Caco-2 (cell line): Measurements from ENCODE around the gene PYGL. TPM values are rescaled to one million over a fixed set of nuclear protein-coding genes. Genes with fewer than 3 reads are reported as not detected.

Source experiments
- BruUV-seq: library from RNA; stranded (reverse); fragments of 400-500 nt; replicated peaks from 2 replicates; lab custom pipeline; 2021; lab: Mats Ljungman, UMichigan
- CTCF ChIA-PET: fragments of 300-600 bp; sonication (Branson Sonifier 250); formaldehyde crosslinking; loops from one replicate; lab custom pipeline; 2022; ENCODE audit warnings: antibody characterized with exemption; lab: Charles Lee
- POLR2A ChIA-PET: fragments of 300-600 bp; sonication (Branson Sonifier 250); formaldehyde crosslinking; loops from one replicate; lab custom pipeline; 2022; ENCODE audit warnings: antibody characterized with exemption; lab: Charles Lee
- DNase-seq, 2 experiments: peaks; one replicate each; pipeline versions ENCODE4 v3.0.0 to v3.0.0-alpha.2; 2020 to 2022
- H3K27me3 ChIP-seq: replicated peaks from 2 replicates; pipeline ENCODE4 v1.6.0; 2011; ENCODE audit warnings: low read length; ENCODE audit not compliant: control insufficient read depth, insufficient read depth
- H3K36me3 ChIP-seq: 2 replicates; pipeline ENCODE4 v1.5.1; 2011; ENCODE audit warnings: low read length; ENCODE audit not compliant: control insufficient read depth, insufficient read depth
- H3K4me1 ChIP-seq: fragments of 250-450 bp; sonication (Bioruptor Pico); 2 replicates; pipeline ENCODE4 v1.5.1; 2020; ENCODE audit warnings: mild to moderate bottlenecking
- H3K4me3 ChIP-seq: 2 replicates; pipeline ENCODE4 v1.5.1; 2011; ENCODE audit warnings: low read depth, mild to moderate bottlenecking, control low read depth, low read length
- H3K9me3 ChIP-seq: fragments of 250-450 bp; sonication (Bioruptor Pico); 2 replicates; pipeline ENCODE4 v1.5.1; 2020; ENCODE audit warnings: mild to moderate bottlenecking, moderate library complexity
- H3K27ac Mint-ChIP-seq: one replicate; pipeline ENCODE4 v1.8.0; 2022; ENCODE audit warnings: mixed read lengths; ENCODE audit not compliant: unreplicated experiment
- H3K27me3 Mint-ChIP-seq: one replicate; pipeline ENCODE4 v1.8.0; 2022; ENCODE audit warnings: mixed read lengths; ENCODE audit not compliant: insufficient read depth, unreplicated experiment
- H3K36me3 Mint-ChIP-seq: one replicate; pipeline ENCODE4 v1.8.0; 2022; ENCODE audit warnings: mild to moderate bottlenecking, mixed read lengths; ENCODE audit not compliant: insufficient read depth, unreplicated experiment
- H3K4me1 Mint-ChIP-seq: one replicate; pipeline ENCODE4 v1.8.0; 2022; ENCODE audit warnings: low read depth, mixed read lengths; ENCODE audit not compliant: unreplicated experiment
- H3K4me3 Mint-ChIP-seq: one replicate; pipeline ENCODE4 v1.8.0; 2022; ENCODE audit warnings: mild to moderate bottlenecking, moderate library complexity, mixed read lengths; ENCODE audit not compliant: unreplicated experiment
- H3K9me3 Mint-ChIP-seq: one replicate; pipeline ENCODE4 v1.8.0; 2022; ENCODE audit warnings: mixed read lengths; ENCODE audit not compliant: unreplicated experiment
- intact Hi-C: fragments of 100-400 bp; cut with micrococcal nuclease; formaldehyde crosslinking; loops from one replicate; pipeline ENCODE4 v1.10.0; 2022; ENCODE audit not compliant: unreplicated experiment
- total RNA-seq: library from RNA; stranded (reverse); gene quantifications from 2 replicates; pipeline ENCODE4 v1.2.3, GENCODE V29; 2022
- TF ChIP-seq, protein P1 (sequence below), 2 experiments: fragments of 200-600 bp in 1 of 2; IDR thresholded peaks; 1 replicate in 1 of 2; 2 replicates in 1 of 2; pipeline versions ENCODE4 v1.5.1 to v1.8.0; 2011 to 2022; ENCODE audit warnings: antibody characterized with exemption in 1 of 2, control low read depth in 1 of 2, inconsistent platforms in 1 of 2, low read depth in 1 of 2, low read length in 1 of 2, mild to moderate bottlenecking in 1 of 2, moderate library complexity in 1 of 2; ENCODE audit not compliant: insufficient read depth in 1 of 2, severe bottlenecking in 1 of 2, unreplicated experiment in 1 of 2

The PYGL gene
- total RNA-seq, 1 experiment from 2014 or later, result 98.1 TPM

DNA sequence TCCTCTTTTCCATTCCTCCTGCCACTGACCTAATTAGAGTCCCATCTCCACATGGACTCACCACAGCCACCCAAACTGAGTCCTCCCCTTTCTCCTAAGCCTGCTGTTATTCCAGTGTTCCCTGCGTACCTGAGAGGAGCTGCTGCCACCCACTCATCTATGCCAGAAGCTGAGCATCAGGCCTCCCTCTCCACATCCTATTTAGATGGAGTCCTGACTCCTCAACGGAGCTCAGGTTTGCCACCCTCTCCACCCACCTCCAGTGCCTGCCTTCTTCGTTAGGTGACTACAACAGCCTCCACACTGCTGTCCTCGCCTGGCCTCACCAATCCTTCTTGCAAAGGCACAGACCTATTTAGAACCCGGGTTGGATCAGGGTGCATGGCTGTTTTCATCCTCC is 87.6 kb downstream of the PYGL start:
- H3K9me3 ChIP-seq, result no peaks in the 10 kb centered on the region
- no peak for DNase-seq
- ChIA-PET POLR2A (no interaction called here), CTCF (no interaction called here)
- H3K4me3 ChIP-seq, result no peak overlapping the region
- intact Hi-C loops, result no loop called here
- no peaks in the 10 kb centered on the region for H3K36me3 Mint-ChIP-seq
- no TSS peak for BruUV-seq
- H3K27ac Mint-ChIP-seq, result no peak overlapping the region
- H3K4me1 Mint-ChIP-seq, result no peaks in the 10 kb centered on the region
- H3K27me3 Mint-ChIP-seq, result no peaks in the 10 kb centered on the region
- H3K4me1 ChIP-seq, result no peaks in the 10 kb centered on the region
- H3K36me3 ChIP-seq, result no peaks in the 10 kb centered on the region
- no peaks in the 10 kb centered on the region for H3K27me3 ChIP-seq
- H3K4me3 Mint-ChIP-seq, result no peak overlapping the region
- TF ChIP-seq, protein P1, sequence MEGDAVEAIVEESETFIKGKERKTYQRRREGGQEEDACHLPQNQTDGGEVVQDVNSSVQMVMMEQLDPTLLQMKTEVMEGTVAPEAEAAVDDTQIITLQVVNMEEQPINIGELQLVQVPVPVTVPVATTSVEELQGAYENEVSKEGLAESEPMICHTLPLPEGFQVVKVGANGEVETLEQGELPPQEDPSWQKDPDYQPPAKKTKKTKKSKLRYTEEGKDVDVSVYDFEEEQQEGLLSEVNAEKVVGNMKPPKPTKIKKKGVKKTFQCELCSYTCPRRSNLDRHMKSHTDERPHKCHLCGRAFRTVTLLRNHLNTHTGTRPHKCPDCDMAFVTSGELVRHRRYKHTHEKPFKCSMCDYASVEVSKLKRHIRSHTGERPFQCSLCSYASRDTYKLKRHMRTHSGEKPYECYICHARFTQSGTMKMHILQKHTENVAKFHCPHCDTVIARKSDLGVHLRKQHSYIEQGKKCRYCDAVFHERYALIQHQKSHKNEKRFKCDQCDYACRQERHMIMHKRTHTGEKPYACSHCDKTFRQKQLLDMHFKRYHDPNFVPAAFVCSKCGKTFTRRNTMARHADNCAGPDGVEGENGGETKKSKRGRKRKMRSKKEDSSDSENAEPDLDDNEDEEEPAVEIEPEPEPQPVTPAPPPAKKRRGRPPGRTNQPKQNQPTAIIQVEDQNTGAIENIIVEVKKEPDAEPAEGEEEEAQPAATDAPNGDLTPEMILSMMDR (IDR thresholded peaks at IDR 0.05; ENCODE audit: insufficient read depth in 1 of 2, low read depth in 1 of 2, low read length in 1 of 2, severe bottlenecking in 1 of 2, unreplicated experiment in 1 of 2), result no peak
- no peaks in the 10 kb centered on the region for H3K9me3 Mint-ChIP-seq

DNA sequence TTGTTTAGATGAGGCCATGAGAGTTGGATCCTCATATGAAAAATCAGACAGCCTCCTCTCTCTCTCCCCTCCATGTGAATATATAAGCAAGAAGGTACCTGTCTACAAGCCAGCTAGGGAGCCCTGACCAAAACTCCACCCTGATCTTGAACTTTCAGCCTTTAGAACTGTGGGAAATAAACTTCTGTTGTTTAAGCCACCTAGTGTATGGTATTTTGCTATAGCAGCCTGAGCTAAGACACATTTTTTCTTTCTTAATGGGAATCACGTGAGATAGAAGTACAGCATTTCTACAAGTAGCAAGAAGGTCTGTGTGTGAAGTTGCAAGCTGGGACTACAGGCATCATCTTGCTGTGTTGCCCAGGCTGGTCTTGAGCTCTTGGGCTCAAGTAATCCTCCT is 88.7 kb downstream of the PYGL start:
- Histone ChIP-seq H3K4me3 (no peak overlapping the region), H3K27me3 (no peaks in the 10 kb centered on the region)
- CTCF ChIA-PET, result interaction anchor here (0.6 to 0.7 kb wide), 2 partner anchors 126 to 206 kb away, joined by 3 read pairs; no protein-coding TSS in a partner anchor

More for the DNA sequence above, 88.7 kb downstream of the PYGL start:
- BruUV-seq, result no TSS peak
- POLR2A ChIA-PET, result no interaction called here
- Mint-ChIP-seq H3K4me1 (no peaks in the 10 kb centered on the region), H3K36me3 (no peaks in the 10 kb centered on the region), H3K4me3 (no peak overlapping the region), H3K27me3 (no peaks in the 10 kb centered on the region), H3K9me3 (no peaks in the 10 kb centered on the region), H3K27ac (no peak overlapping the region)
- intact Hi-C loops, result no loop called here
- H3K9me3 ChIP-seq, result no peaks in the 10 kb centered on the region
- no peaks in the 10 kb centered on the region for H3K36me3 ChIP-seq
- TF ChIP-seq, protein P1 (IDR thresholded peaks at IDR 0.05; ENCODE audit: insufficient read depth in 1 of 2, low read depth in 1 of 2, low read length in 1 of 2, severe bottlenecking in 1 of 2, unreplicated experiment in 1 of 2), result no peak
- no peaks in the 10 kb centered on the region for H3K4me1 ChIP-seq
- DNase-seq, result no peak

Other genes starting within 250 kb of the PYGL start
- 11.2 and 16.9 TPM in 2 replicates for gene NIN, start 113.3 kb downstream of the PYGL start, total RNA-seq
- not detected in 2 replicates for gene ABHD12B, start 72.4 kb downstream of the PYGL start, total RNA-seq
- gene TRIM9, start 150.6 kb upstream of the PYGL start, total RNA-seq, result 2.7 and 3.0 TPM in 2 replicates